K562 (cell line): ENCODE results near the gene PPP2R2D. TPM values are rescaled to one million over a fixed set of nuclear protein-coding genes. Genes with fewer than 3 reads are reported as not detected.
A peak's percentile ranks its signal among the peaks of the same experiment; 100 is the strongest.

Experiments used
- ATAC-seq: fragments of 200-7000 bp; cut with Tn5 transposase; 3 replicates; pipeline ENCODE4 v1.9.1; 2020; ENCODE audit warnings: moderate library complexity
- BruUV-seq: library from RNA; stranded (reverse); fragments of 400-500 nt; replicated peaks from 2 replicates; lab custom pipeline; 2021; lab: Mats Ljungman, UMichigan
- CTCF ChIA-PET: fragments of 300-600 bp; formaldehyde crosslinking; extraction: SDS; loops from one replicate; lab custom pipeline; 2021; ENCODE audit warnings: low intra/inter-chr PET ratio; lab: Yijun Ruan, JAX
- POLR2A ChIA-PET: fragments of 300-600, 350-650 bp; sonication (Branson Sonifier 250); formaldehyde crosslinking; extraction: SDS; loops from one replicate; lab custom pipeline; 2021; ENCODE audit warnings: antibody characterized with exemption, inconsistent platforms; lab: Yijun Ruan, JAX
- DNase-seq, 4 experiments: peaks; one replicate each; pipeline versions ENCODE4 v3.0.0 to v3.0.0-alpha.2; 2011 to 2018; ENCODE audit warnings: low spot score in 3 of 4, mixed read lengths in 3 of 4; ENCODE audit errors: extremely low read depth in 1 of 4
- FAIRE-seq: peaks from 2 replicates; lab custom pipeline; 2011; peaks lifted over from hg19 to GRCh38; lab: Jason Lieb, UNC
- H2AFZ ChIP-seq: 2 replicates; pipeline ENCODE4 v1.6.0; 2011; ENCODE audit warnings: low read depth, low read length, control low read depth, inconsistent platforms
- H3K27ac ChIP-seq: fragments of 200-600 bp; 3 replicates; pipeline ENCODE4 v1.8.0; 2011; ENCODE audit warnings: low read depth, mild to moderate bottlenecking, control low read depth, inconsistent platforms, low read length, moderate library complexity, mixed read lengths; ENCODE audit errors: extremely low read depth
- H3K27me3 ChIP-seq, 2 experiments: fragments of 300-600 bp in 1 of 2; 2 replicates in 1 of 2; 3 replicates in 1 of 2; pipeline versions ENCODE4 v1.6.0 to v1.8.0; 2011; ENCODE audit warnings: inconsistent platforms in 2 of 2, low read length in 2 of 2, mild to moderate bottlenecking in 1 of 2, mixed read lengths in 1 of 2, moderate library complexity in 1 of 2; ENCODE audit not compliant: control insufficient read depth in 2 of 2, insufficient read depth in 2 of 2
- H3K36me3 ChIP-seq: fragments of 300-600 bp; 3 replicates; pipeline ENCODE4 v1.8.0; 2011; ENCODE audit warnings: mild to moderate bottlenecking, low read length, inconsistent platforms; ENCODE audit not compliant: control insufficient read depth, insufficient read depth
- H3K4me1 ChIP-seq, 2 experiments: fragments of 200-600 bp in 1 of 2; replicated peaks in 1 of 2; 2 replicates in 1 of 2; 3 replicates in 1 of 2; pipeline versions ENCODE4 v1.5.1 to v1.8.0; 2011; ENCODE audit warnings: inconsistent platforms in 2 of 2, low read length in 2 of 2, mild to moderate bottlenecking in 1 of 2, mixed read lengths in 1 of 2, moderate library complexity in 1 of 2; ENCODE audit not compliant: control insufficient read depth in 2 of 2, insufficient read depth in 2 of 2
- H3K4me2 ChIP-seq: 2 replicates; pipeline ENCODE4 v1.6.1; 2011; ENCODE audit warnings: low read length, control low read depth, inconsistent platforms, mixed read lengths; ENCODE audit not compliant: insufficient read depth
- H3K4me3 ChIP-seq: fragments of 200-600 bp; sonication (generic), shearing (Covaris generic); 2 replicates; pipeline ENCODE4 v1.5.1; 2016; ENCODE audit warnings: control low read depth, inconsistent platforms
- H3K79me2 ChIP-seq: fragments of 200-600 bp; 3 replicates; pipeline ENCODE4 v1.8.0; 2011; ENCODE audit warnings: low read length, inconsistent platforms; ENCODE audit not compliant: control insufficient read depth, insufficient read depth
- H3K9ac ChIP-seq, 2 experiments: 2 replicates each; pipeline versions ENCODE4 v1.6.0 to v1.6.1; 2011; ENCODE audit warnings: low read depth in 2 of 2, low read length in 2 of 2, control low read depth in 1 of 2, inconsistent platforms in 1 of 2, mild to moderate bottlenecking in 1 of 2, mixed read lengths in 1 of 2; ENCODE audit not compliant: insufficient read depth in 1 of 2
- H3K9me1 ChIP-seq: one replicate; pipeline ENCODE4 v1.6.0; 2011; ENCODE audit warnings: inconsistent platforms, mild to moderate bottlenecking, low read length, moderate library complexity; ENCODE audit not compliant: control insufficient read depth, insufficient read depth
- H3K9me3 ChIP-seq: replicated peaks from 2 replicates; pipeline ENCODE4 v1.5.1; 2011; ENCODE audit warnings: low read depth, low read length, inconsistent platforms; ENCODE audit not compliant: control insufficient read depth, insufficient read depth
- H4K20me1 ChIP-seq: replicated peaks from 2 replicates; pipeline ENCODE4 v1.6.1; 2011; ENCODE audit warnings: low read length, inconsistent platforms, mixed read lengths; ENCODE audit not compliant: control insufficient read depth, insufficient read depth
- SAFB ChIP-seq: fragments of 200-400 bp; formaldehyde crosslinking; IDR thresholded peaks from 2 replicates; pipeline ENCODE4 v1.6.1; 2017; ENCODE audit warnings: low read depth, low read length, borderline replicate concordance
- WGBS: fragments of 100-300 bp; shearing (Covaris generic); methylation state at CpG from one replicate; pipeline ENCODE4 v1.1.6; 2016; ENCODE audit warnings: low coverage, mixed read lengths; ENCODE audit not compliant: insufficient coverage; ENCODE audit errors: missing lambda C conversion rate; 5-methylcytosine and 5-hydroxymethylcytosine counted together
- in situ Hi-C: fragments of 300-500 bp; cut with MboI; formaldehyde crosslinking; loops from 4 replicates; pipeline ENCODE4 v1.15.0; 2018; ENCODE audit warnings: inconsistent platforms, mixed read lengths
- intact Hi-C: fragments of 100-400 bp; cut with micrococcal nuclease; formaldehyde crosslinking; loops from 2 replicates; pipeline ENCODE4 v1.14.2; 2022
- polyA plus RNA-seq, 8 experiments: library from polyadenylated mRNA; depleted of rRNA in 4 of 8; stranded (reverse) in 5 of 8; unstranded in 3 of 8; fragments of >200 nt; fragmentation: Nextera tagmentation in 2 of 8; fragmentation: Illumina TruSeq in 1 of 8; extraction: Ambion mirVana in 2 of 8; extraction: Trizol in 1 of 8; gene quantifications; 2 replicates each; pipeline versions ENCODE4 v1.2.1 to v1.2.3, GENCODE V29; 2011 to 2014; ENCODE audit warnings: inconsistent platforms in 1 of 8, missing spikeins in 1 of 8
- total RNA-seq, 7 experiments: library from RNA; depleted of rRNA in 6 of 7; stranded (reverse); fragments of >200 nt in 6 of 7; fragmentation: Illumina TruSeq in 2 of 7; extraction: Trizol in 2 of 7; gene quantifications; 2 replicates each; pipeline versions ENCODE4 v1.2.1 to v1.2.3, GENCODE V29; 2011 to 2021; ENCODE audit warnings: low replicate concordance in 1 of 7
- TF ChIP-seq, protein P1 (sequence below), 3 experiments: IDR thresholded peaks in 2 of 3; conservative IDR thresholded peaks in 1 of 3; 2 replicates each; pipeline ENCODE4 v1.5.1; 2011 to 2012; ENCODE audit warnings: low read length in 3 of 3, mild to moderate bottlenecking in 3 of 3, control low read depth in 2 of 3, improper control_type of control experiment in 1 of 3, inconsistent platforms in 1 of 3, low read depth in 1 of 3, mixed read lengths in 1 of 3, moderate library complexity in 1 of 3; ENCODE audit not compliant: insufficient read depth in 2 of 3

The PPP2R2D gene
- total and polyA plus RNA-seq, 9 of the 15 experiments (the other 6 are each of a cell fraction or from before 2014, with no cell fraction given) = 1.9 to 37.0 (median 26.8) TPM

DNA sequence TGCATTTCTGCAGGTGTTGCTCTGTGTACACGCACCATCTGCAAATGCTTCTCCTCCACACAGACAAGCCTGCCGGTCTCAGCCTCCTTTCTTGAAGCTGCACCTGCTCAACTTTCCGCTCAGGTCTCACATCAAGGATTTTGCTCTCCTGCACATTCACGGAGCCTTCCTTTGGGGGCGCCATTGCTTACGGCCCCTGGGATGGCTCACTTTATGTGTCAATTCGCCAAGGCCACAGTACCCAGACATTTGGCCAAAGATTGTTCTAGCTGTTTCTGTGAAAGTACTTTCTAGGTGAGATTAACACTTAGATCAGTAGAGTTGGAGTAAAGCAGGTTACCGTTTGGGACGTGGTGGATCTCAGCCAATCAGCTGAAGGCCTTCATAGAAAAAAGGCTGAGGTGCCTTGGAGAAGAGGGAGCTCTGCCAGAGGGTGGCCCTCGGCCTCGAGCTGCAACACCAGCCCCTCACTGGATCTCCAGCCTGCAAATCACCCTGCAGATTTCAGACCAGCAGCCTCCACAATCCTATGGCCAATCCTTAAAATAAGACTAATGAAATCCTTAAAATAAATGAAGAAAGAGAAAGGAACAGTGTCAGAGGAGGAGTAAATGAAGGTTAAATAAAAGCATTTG lies 39.9 kb upstream of the PPP2R2D start:
- peak in 1 of 4 experiments; percentile 13 for DNase-seq
- Histone ChIP-seq H3K4me1 (peaks cover 0 to 3% of the 10 kb centered on the region in 2 experiments; a peak in 1 of 5 replicates), H3K4me3 (no peak overlapping the region), H3K27ac (no peak overlapping the region), H3K9ac (no peak overlapping the region), H3K79me2 (no peaks in the 10 kb centered on the region), H3K9me1 (no peaks in the 10 kb centered on the region), H3K27me3 (peaks cover 4 to 50% of the 10 kb centered on the region in 2 experiments; a peak in 4 of 5 replicates), H4K20me1 (no peaks in the 10 kb centered on the region), H2AFZ (no peak overlapping the region), H3K9me3 (no peaks in the 10 kb centered on the region), H3K36me3 (no peaks in the 10 kb centered on the region), H3K4me2 (no peak overlapping the region)
- CTCF ChIA-PET = no interaction called here
- in situ Hi-C loops = no loop called here
- BruUV-seq = no TSS peak
- intact Hi-C loops = no loop called here
- WGBS = 2% methylated on average over 8 of the region's 11 CpGs
- ATAC-seq = no peak
- TF ChIP-seq, protein P1, sequence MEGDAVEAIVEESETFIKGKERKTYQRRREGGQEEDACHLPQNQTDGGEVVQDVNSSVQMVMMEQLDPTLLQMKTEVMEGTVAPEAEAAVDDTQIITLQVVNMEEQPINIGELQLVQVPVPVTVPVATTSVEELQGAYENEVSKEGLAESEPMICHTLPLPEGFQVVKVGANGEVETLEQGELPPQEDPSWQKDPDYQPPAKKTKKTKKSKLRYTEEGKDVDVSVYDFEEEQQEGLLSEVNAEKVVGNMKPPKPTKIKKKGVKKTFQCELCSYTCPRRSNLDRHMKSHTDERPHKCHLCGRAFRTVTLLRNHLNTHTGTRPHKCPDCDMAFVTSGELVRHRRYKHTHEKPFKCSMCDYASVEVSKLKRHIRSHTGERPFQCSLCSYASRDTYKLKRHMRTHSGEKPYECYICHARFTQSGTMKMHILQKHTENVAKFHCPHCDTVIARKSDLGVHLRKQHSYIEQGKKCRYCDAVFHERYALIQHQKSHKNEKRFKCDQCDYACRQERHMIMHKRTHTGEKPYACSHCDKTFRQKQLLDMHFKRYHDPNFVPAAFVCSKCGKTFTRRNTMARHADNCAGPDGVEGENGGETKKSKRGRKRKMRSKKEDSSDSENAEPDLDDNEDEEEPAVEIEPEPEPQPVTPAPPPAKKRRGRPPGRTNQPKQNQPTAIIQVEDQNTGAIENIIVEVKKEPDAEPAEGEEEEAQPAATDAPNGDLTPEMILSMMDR (IDR thresholded peaks at IDR 0.05 in 2 of 3, conservative IDR thresholded peaks at IDR 0.05 in 1 of 3; ENCODE audit: insufficient read depth in 2 of 3, low read depth in 1 of 3, low read length in 3 of 3) = peak in 2 of 3 experiments; percentile 15 to 41; a peak in 1 of 6 replicates
- TF ChIP-seq SAFB = no peak
- POLR2A ChIA-PET = no interaction called here
- no peak for FAIRE-seq
